Measurements from ENCODE around the gene LRRC36. TPM values are rescaled to one million over a fixed set of nuclear protein-coding genes. Genes with fewer than 3 reads are reported as not detected.

Gene LRRC36
- total and polyA plus RNA-seq, 2 of the 8 experiments (the other 6 are each of a cell fraction or from before 2014, with no cell fraction given), result 0.15 TPM; not detected in 1

- TF ChIP-seq CHD7 (IDR thresholded peaks at IDR 0.05; ENCODE audit: insufficient replicate concordance, low read length) (no peak), NRF1 (IDR thresholded peaks at IDR 0.05; ENCODE audit: low read depth, low read length) (no peak), TAF1 (IDR thresholded peaks at IDR 0.05; ENCODE audit: low read depth, low read length) (no peak), ASH2L (IDR thresholded peaks at IDR 0.05; ENCODE audit: low read length) (no peak), TAF7 (optimal IDR thresholded peaks at IDR 0.05; ENCODE audit: borderline replicate concordance, low read depth, low read length) (no peak), SIRT6 (IDR thresholded peaks at IDR 0.05; ENCODE audit: low read length) (no peak), KDM1A (IDR thresholded peaks at IDR 0.05; ENCODE audit: borderline replicate concordance, low read length) (no peak), PHF8 (conservative IDR thresholded peaks at IDR 0.05; ENCODE audit: low read depth, low read length) (no peak), GTF2F1 (IDR thresholded peaks at IDR 0.05; ENCODE audit: borderline replicate concordance, low read depth, low read length) (no peak), ATF3 (IDR thresholded peaks at IDR 0.05; ENCODE audit: insufficient read depth, low read depth, low read length) (no peak), CEBPB (IDR thresholded peaks at IDR 0.05; ENCODE audit: low read depth, low read length) (no peak)
Measured at GRCh38 chr16:67356396-67356795, 29.8 kb downstream of the LRRC36 start (continued).
